Measurements from ENCODE around the gene TMEM86A.

- TF ChIP-seq CTCF (IDR thresholded peaks at IDR 0.05) (no peak), ZFX (IDR thresholded peaks at IDR 0.05; ENCODE audit: borderline replicate concordance) (no peak)
These were observed 1.0 kb upstream of the TMEM86A start for GRCh38 chr11:18697576-18697975.

All from 22Rv1 (cell line).